Spleen (tissue), 7 donors: ENCODE measurements around the gene PTPRN.

ENCODE experiments used
- CTCF ChIP-seq, 11 experiments: fragments of 200-600 bp in 7 of 11; fragments of 450-650 bp in 4 of 11; sonication (generic) in 4 of 11; IDR thresholded peaks in 8 of 11; conservative IDR thresholded peaks in 3 of 11; 1 replicate in 7 of 11; 2 replicates in 4 of 11; pipeline versions ENCODE4 v1.4.0 to v1.8.0; 2016 to 2021; ENCODE audit warnings: antibody characterized with exemption in 11 of 11, inconsistent platforms in 4 of 11, mild to moderate bottlenecking in 1 of 11
- POLR2A ChIP-seq, 3 donors: fragments of 450-650 bp; IDR thresholded peaks; one replicate each; pipeline ENCODE4 v1.5.1; 2017; ENCODE audit warnings: antibody characterized with exemption in 3 of 3, mild to moderate bottlenecking in 1 of 3
- POLR2AphosphoS5 ChIP-seq, 3 donors: sonication (generic); formaldehyde crosslinking; IDR thresholded peaks; one replicate each; pipeline ENCODE4 v1.5.1; 2017; ENCODE audit warnings: antibody characterized with exemption in 3 of 3
- donor health status: DM: no; HTN: no; CAD: no; lungs with moderate emphysema.
- donor health status: DM: no; HTN: no; CAD: no.
- donor health status: DM: no; HTN: no; CAD: no.

- no peak for TF ChIP-seq CTCF (IDR thresholded peaks at IDR 0.05 in 8 of 11, conservative IDR thresholded peaks at IDR 0.05 in 3 of 11)
- TF ChIP-seq POLR2AphosphoS5 (IDR thresholded peaks at IDR 0.05) = no peak
- TF ChIP-seq POLR2A (IDR thresholded peaks at IDR 0.05) = no peak
These were observed 20.0 kb downstream of the PTPRN start for GRCh38 chr2:219289195-219289536.
